ENCODE data around the gene ZBTB18. TPM values are rescaled to one million over a fixed set of nuclear protein-coding genes. Genes with fewer than 3 reads are reported as not detected.

ZBTB18 gene
- total and polyA plus RNA-seq, 2 donors (not counting 1 experiment from before 2014, with no cell fraction given) = 10.3 to 12.6 TPM

DNA sequence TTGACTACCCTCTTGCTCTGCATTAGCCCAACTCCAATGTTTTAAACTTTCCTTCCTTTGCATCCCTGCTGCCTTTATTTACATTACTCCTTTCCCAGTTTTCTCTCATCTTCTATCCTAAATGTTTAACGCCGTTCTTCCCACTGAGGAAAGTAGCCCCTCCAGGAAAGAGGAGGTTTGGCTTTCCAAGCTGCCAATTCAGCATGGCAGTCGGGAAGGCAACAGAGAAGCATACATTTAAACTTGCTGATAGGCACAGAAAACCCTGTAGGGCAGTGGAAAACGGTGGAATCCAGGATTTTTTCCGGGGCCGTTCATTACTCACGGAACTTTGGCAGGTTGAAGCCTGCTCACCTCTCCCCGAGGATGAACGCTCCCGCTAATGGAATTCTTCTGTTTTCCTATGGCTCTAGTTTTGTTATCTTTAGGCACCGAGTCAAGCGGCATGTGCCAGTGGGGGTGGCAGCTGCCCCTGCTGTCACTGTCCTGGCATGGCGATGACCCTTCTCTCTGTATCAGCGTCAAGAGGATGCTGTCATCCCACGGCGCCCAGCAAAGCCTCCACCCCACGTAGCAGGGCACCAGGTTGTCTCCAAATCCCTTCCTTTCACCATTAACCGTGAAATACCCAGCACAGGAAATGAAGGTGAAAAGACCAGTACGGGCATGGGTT, 48.3 kb downstream of the ZBTB18 start:
- Histone ChIP-seq H3K4me2 (ENCODE audit: extremely low read depth, insufficient read depth, low read length) (no peak overlapping the region), H3K27ac (ENCODE audit: insufficient read depth, low read length) (no peak overlapping the region), H4K20me1 (ENCODE audit: control insufficient read depth, extremely low read depth, insufficient read depth, low read length) (no peaks in the 10 kb centered on the region), H3K4me1 (ENCODE audit: control insufficient read depth, extremely low read depth, insufficient read depth, low read length) (peaks cover 5% of the 10 kb centered on the region), H2AFZ (ENCODE audit: low read length) (no peak overlapping the region), H3K9ac (ENCODE audit: insufficient read depth, low read length) (no peak overlapping the region), H3K79me2 (ENCODE audit: control insufficient read depth, insufficient read depth, low read length) (no peaks in the 10 kb centered on the region), H3K9me3 (ENCODE audit: control insufficient read depth, insufficient read depth, low read depth, low read length) (no peaks in the 10 kb centered on the region), H3K27me3 (ENCODE audit: control insufficient read depth, insufficient read depth, low read length) (peaks cover 10% of the 10 kb centered on the region), H3K4me3 (replicated peaks in 1 of 4; ENCODE audit: control extremely low read depth in 1 of 4, insufficient read depth in 1 of 4, low read depth in 3 of 4, low read length in 4 of 4) (no peak overlapping the region), H3K36me3 (ENCODE audit: control insufficient read depth, insufficient read depth, low read length) (no peaks in the 10 kb centered on the region)
- DNase-seq (ENCODE audit: low read depth in 2 of 2) = no peak
- TF ChIP-seq CTCF (conservative IDR thresholded peaks at IDR 0.05 in 1 of 2, IDR thresholded peaks at IDR 0.05 in 1 of 2; ENCODE audit: low read depth in 1 of 2, low read length in 2 of 2) (no peak), EZH2 (IDR thresholded peaks at IDR 0.05; ENCODE audit: low read length, missing control alignments) (no peak)

DNA sequence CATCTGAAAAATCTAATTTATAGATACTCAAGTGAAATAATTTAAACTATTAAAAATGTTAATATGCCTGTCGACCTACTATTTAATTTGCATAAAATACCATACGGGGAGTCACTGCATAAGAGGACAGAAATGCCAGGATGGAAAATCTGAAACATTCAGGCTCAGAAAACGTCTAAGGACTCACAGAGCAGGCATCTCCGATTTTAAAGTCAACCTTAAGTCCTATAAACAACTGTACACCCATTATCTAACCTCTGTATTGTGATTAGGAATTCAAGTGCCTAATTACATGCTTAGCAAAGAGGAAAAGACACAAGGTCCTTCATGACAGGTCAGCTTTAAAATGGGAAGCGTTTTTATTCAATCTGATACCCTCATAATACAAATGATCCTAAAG, 49.2 kb downstream of the ZBTB18 start:
- Histone ChIP-seq H3K27me3 (ENCODE audit: control insufficient read depth, insufficient read depth, low read length) (peaks cover 10% of the 10 kb centered on the region), H3K27ac (ENCODE audit: insufficient read depth, low read length) (no peak overlapping the region), H3K9ac (ENCODE audit: insufficient read depth, low read length) (no peak overlapping the region), H3K9me3 (ENCODE audit: control insufficient read depth, insufficient read depth, low read depth, low read length) (no peaks in the 10 kb centered on the region), H3K79me2 (ENCODE audit: control insufficient read depth, insufficient read depth, low read length) (no peaks in the 10 kb centered on the region), H3K36me3 (ENCODE audit: control insufficient read depth, insufficient read depth, low read length) (no peaks in the 10 kb centered on the region), H3K4me3 (replicated peaks in 1 of 4; ENCODE audit: control extremely low read depth in 1 of 4, insufficient read depth in 1 of 4, low read depth in 3 of 4, low read length in 4 of 4) (no peak overlapping the region), H3K4me2 (ENCODE audit: extremely low read depth, insufficient read depth, low read length) (peak overlapping the region; percentile 75), H2AFZ (ENCODE audit: low read length) (no peak overlapping the region), H4K20me1 (ENCODE audit: control insufficient read depth, extremely low read depth, insufficient read depth, low read length) (no peaks in the 10 kb centered on the region), H3K4me1 (ENCODE audit: control insufficient read depth, extremely low read depth, insufficient read depth, low read length) (peaks cover 5% of the 10 kb centered on the region)
- TF ChIP-seq CTCF (conservative IDR thresholded peaks at IDR 0.05 in 1 of 2, IDR thresholded peaks at IDR 0.05 in 1 of 2; ENCODE audit: low read depth in 1 of 2, low read length in 2 of 2) (no peak), EZH2 (IDR thresholded peaks at IDR 0.05; ENCODE audit: low read length, missing control alignments) (no peak)
- DNase-seq (ENCODE audit: low read depth in 2 of 2) = no peak

- peaks cover 10% of the 10 kb centered on the region for H3K27me3 ChIP-seq (ENCODE audit: control insufficient read depth, insufficient read depth, low read length)
- H3K9me3 ChIP-seq (ENCODE audit: control insufficient read depth, insufficient read depth, low read depth, low read length) = no peaks in the 10 kb centered on the region
- peak overlapping the region; percentile 52 for H2AFZ ChIP-seq (ENCODE audit: low read length)
- peaks cover 5% of the 10 kb centered on the region for H3K4me1 ChIP-seq (ENCODE audit: control insufficient read depth, extremely low read depth, insufficient read depth, low read length)
- no peak overlapping the region for H3K9ac ChIP-seq (ENCODE audit: insufficient read depth, low read length)
- no peaks in the 10 kb centered on the region for H3K79me2 ChIP-seq (ENCODE audit: control insufficient read depth, insufficient read depth, low read length)
- DNase-seq (ENCODE audit: low read depth in 2 of 2) = peak; percentile 30 to 65
- H3K36me3 ChIP-seq (ENCODE audit: control insufficient read depth, insufficient read depth, low read length) = no peaks in the 10 kb centered on the region
- H4K20me1 ChIP-seq (ENCODE audit: control insufficient read depth, extremely low read depth, insufficient read depth, low read length) = no peaks in the 10 kb centered on the region
- no peak overlapping the region for H3K4me3 ChIP-seq (replicated peaks in 1 of 4; ENCODE audit: control extremely low read depth in 1 of 4, insufficient read depth in 1 of 4, low read depth in 3 of 4, low read length in 4 of 4)
- H3K4me2 ChIP-seq (ENCODE audit: extremely low read depth, insufficient read depth, low read length) = peak overlapping the region; percentile 75
- no peak overlapping the region for H3K27ac ChIP-seq (ENCODE audit: insufficient read depth, low read length)
- TF ChIP-seq CTCF (conservative IDR thresholded peaks at IDR 0.05 in 1 of 2, IDR thresholded peaks at IDR 0.05 in 1 of 2; ENCODE audit: low read depth in 1 of 2, low read length in 2 of 2) (no peak), EZH2 (IDR thresholded peaks at IDR 0.05; ENCODE audit: low read length, missing control alignments) (peak; percentile 47)
These were observed 49.8 kb downstream of the ZBTB18 start for GRCh38 chr1:244100704-244101453.
